K562 (cell line): Measurements from ENCODE around the gene AP5Z1. TPM values are rescaled to one million over a fixed set of nuclear protein-coding genes. Genes with fewer than 3 reads are reported as not detected.

Experiments used
- ATAC-seq: fragments of 200-7000 bp; cut with Tn5 transposase; 3 replicates; pipeline ENCODE4 v1.9.1; 2020; ENCODE audit warnings: moderate library complexity
- BruUV-seq: library from RNA; stranded (reverse); fragments of 400-500 nt; replicated peaks from 2 replicates; lab custom pipeline; 2021; lab: Mats Ljungman, UMichigan
- CTCF ChIA-PET: fragments of 300-600 bp; formaldehyde crosslinking; extraction: SDS; loops from one replicate; lab custom pipeline; 2021; ENCODE audit warnings: low intra/inter-chr PET ratio; lab: Yijun Ruan, JAX
- POLR2A ChIA-PET: fragments of 300-600, 350-650 bp; sonication (Branson Sonifier 250); formaldehyde crosslinking; extraction: SDS; loops from one replicate; lab custom pipeline; 2021; ENCODE audit warnings: antibody characterized with exemption, inconsistent platforms; lab: Yijun Ruan, JAX
- DNase-seq, 4 experiments: peaks; one replicate each; pipeline versions ENCODE4 v3.0.0 to v3.0.0-alpha.2; 2011 to 2018; ENCODE audit warnings: low spot score in 3 of 4, mixed read lengths in 3 of 4; ENCODE audit errors: extremely low read depth in 1 of 4
- FAIRE-seq: peaks from 2 replicates; lab custom pipeline; 2011; peaks lifted over from hg19 to GRCh38; lab: Jason Lieb, UNC
- H2AFZ ChIP-seq: 2 replicates; pipeline ENCODE4 v1.6.0; 2011; ENCODE audit warnings: low read depth, low read length, control low read depth, inconsistent platforms
- H3K27ac ChIP-seq: fragments of 200-600 bp; 3 replicates; pipeline ENCODE4 v1.8.0; 2011; ENCODE audit warnings: low read depth, mild to moderate bottlenecking, control low read depth, inconsistent platforms, low read length, moderate library complexity, mixed read lengths; ENCODE audit errors: extremely low read depth
- H3K27me3 ChIP-seq, 2 experiments: fragments of 300-600 bp in 1 of 2; 2 replicates in 1 of 2; 3 replicates in 1 of 2; pipeline versions ENCODE4 v1.6.0 to v1.8.0; 2011; ENCODE audit warnings: inconsistent platforms in 2 of 2, low read length in 2 of 2, mild to moderate bottlenecking in 1 of 2, mixed read lengths in 1 of 2, moderate library complexity in 1 of 2; ENCODE audit not compliant: control insufficient read depth in 2 of 2, insufficient read depth in 2 of 2
- H3K36me3 ChIP-seq: fragments of 300-600 bp; 3 replicates; pipeline ENCODE4 v1.8.0; 2011; ENCODE audit warnings: mild to moderate bottlenecking, low read length, inconsistent platforms; ENCODE audit not compliant: control insufficient read depth, insufficient read depth
- H3K4me1 ChIP-seq, 2 experiments: fragments of 200-600 bp in 1 of 2; replicated peaks in 1 of 2; 2 replicates in 1 of 2; 3 replicates in 1 of 2; pipeline versions ENCODE4 v1.5.1 to v1.8.0; 2011; ENCODE audit warnings: inconsistent platforms in 2 of 2, low read length in 2 of 2, mild to moderate bottlenecking in 1 of 2, mixed read lengths in 1 of 2, moderate library complexity in 1 of 2; ENCODE audit not compliant: control insufficient read depth in 2 of 2, insufficient read depth in 2 of 2
- H3K4me2 ChIP-seq: 2 replicates; pipeline ENCODE4 v1.6.1; 2011; ENCODE audit warnings: low read length, control low read depth, inconsistent platforms, mixed read lengths; ENCODE audit not compliant: insufficient read depth
- H3K4me3 ChIP-seq: fragments of 200-600 bp; sonication (generic), shearing (Covaris generic); 2 replicates; pipeline ENCODE4 v1.5.1; 2016; ENCODE audit warnings: control low read depth, inconsistent platforms
- H3K79me2 ChIP-seq: fragments of 200-600 bp; 3 replicates; pipeline ENCODE4 v1.8.0; 2011; ENCODE audit warnings: low read length, inconsistent platforms; ENCODE audit not compliant: control insufficient read depth, insufficient read depth
- H3K9ac ChIP-seq, 2 experiments: 2 replicates each; pipeline versions ENCODE4 v1.6.0 to v1.6.1; 2011; ENCODE audit warnings: low read depth in 2 of 2, low read length in 2 of 2, control low read depth in 1 of 2, inconsistent platforms in 1 of 2, mild to moderate bottlenecking in 1 of 2, mixed read lengths in 1 of 2; ENCODE audit not compliant: insufficient read depth in 1 of 2
- H3K9me1 ChIP-seq: one replicate; pipeline ENCODE4 v1.6.0; 2011; ENCODE audit warnings: inconsistent platforms, mild to moderate bottlenecking, low read length, moderate library complexity; ENCODE audit not compliant: control insufficient read depth, insufficient read depth
- H3K9me3 ChIP-seq: replicated peaks from 2 replicates; pipeline ENCODE4 v1.5.1; 2011; ENCODE audit warnings: low read depth, low read length, inconsistent platforms; ENCODE audit not compliant: control insufficient read depth, insufficient read depth
- H4K20me1 ChIP-seq: replicated peaks from 2 replicates; pipeline ENCODE4 v1.6.1; 2011; ENCODE audit warnings: low read length, inconsistent platforms, mixed read lengths; ENCODE audit not compliant: control insufficient read depth, insufficient read depth
- ARID4B ChIP-seq: sonication (generic); formaldehyde crosslinking; IDR thresholded peaks from 2 replicates; pipeline ENCODE4 v1.8.0; 2022; ENCODE audit warnings: mild to moderate bottlenecking, missing genetic modification reagents
- BRD9 ChIP-seq: fragments of 450-650 bp; IDR thresholded peaks from 2 replicates; pipeline ENCODE4 v1.6.1; 2018; ENCODE audit warnings: low read depth; ENCODE audit not compliant: partially characterized antibody
- EP400 ChIP-seq: fragments of 450-650 bp; IDR thresholded peaks from 2 replicates; pipeline ENCODE4 v1.6.1; 2017; ENCODE audit warnings: antibody characterized with exemption, mild to moderate bottlenecking, moderate library complexity
- HMGN3 ChIP-seq: IDR thresholded peaks from 2 replicates; pipeline ENCODE4 v1.6.1; 2011; ENCODE audit warnings: borderline replicate concordance, low read depth, mild to moderate bottlenecking, mixed read lengths, low read length; ENCODE audit not compliant: insufficient read length; ENCODE audit errors: extremely low read depth
- NR2C2 ChIP-seq, 2 experiments: fragments of 200-800 bp in 1 of 2; sonication (Bioruptor generic) in 1 of 2; sonication (generic) in 1 of 2; formaldehyde crosslinking in 1 of 2; IDR thresholded peaks; 2 replicates each; pipeline versions ENCODE4 v1.6.1 to v1.8.0; 2016 to 2022; ENCODE audit warnings: mild to moderate bottlenecking in 1 of 2, missing compliant biosample characterization in 1 of 2, missing genetic modification characterization in 1 of 2, missing genetic modification reagents in 1 of 2
- SRSF1 ChIP-seq: fragments of 200-400 bp; formaldehyde crosslinking; IDR thresholded peaks from 2 replicates; pipeline ENCODE4 v1.6.1; 2017; ENCODE audit warnings: mild to moderate bottlenecking, low read depth, low read length, moderate library complexity
- SRSF3 ChIP-seq: fragments of 200-400 bp; formaldehyde crosslinking; IDR thresholded peaks from 2 replicates; pipeline ENCODE4 v1.6.1; 2016; ENCODE audit warnings: mild to moderate bottlenecking, low read length, moderate library complexity; ENCODE audit not compliant: insufficient read depth
- TAF7 ChIP-seq: fragments of 450-650 bp; IDR thresholded peaks from 2 replicates; pipeline ENCODE4 v1.6.1; 2016; ENCODE audit warnings: missing genetic modification characterization, missing compliant biosample characterization
- TCF3 ChIP-seq: sonication (generic); formaldehyde crosslinking; IDR thresholded peaks from 2 replicates; pipeline ENCODE4 v1.4.0; 2020; ENCODE audit warnings: mild to moderate bottlenecking, missing genetic modification reagents
- TRIM25 ChIP-seq: fragments of 450-650 bp; IDR thresholded peaks from 2 replicates; pipeline ENCODE4 v1.7.0; 2016; ENCODE audit warnings: borderline replicate concordance
- ZNF512 ChIP-seq: IDR thresholded peaks from 2 replicates; pipeline ENCODE4 v1.6.1; 2016; ENCODE audit warnings: missing genetic modification characterization, missing compliant biosample characterization
- ZNF551 ChIP-seq: fragments of 250-450 bp; sonication (Bioruptor Pico); IDR thresholded peaks from 2 replicates; pipeline ENCODE4 v1.5.0; 2021; ENCODE audit warnings: mild to moderate bottlenecking, moderate library complexity
- ZNF655 ChIP-seq: fragments of 250-450 bp; sonication (Bioruptor Pico); IDR thresholded peaks from 2 replicates; pipeline ENCODE4 v1.5.0; 2021
- WGBS: fragments of 100-300 bp; shearing (Covaris generic); methylation state at CpG from one replicate; pipeline ENCODE4 v1.1.6; 2016; ENCODE audit warnings: low coverage, mixed read lengths; ENCODE audit not compliant: insufficient coverage; ENCODE audit errors: missing lambda C conversion rate; 5-methylcytosine and 5-hydroxymethylcytosine counted together
- in situ Hi-C: fragments of 300-500 bp; cut with MboI; formaldehyde crosslinking; loops from 4 replicates; pipeline ENCODE4 v1.15.0; 2018; ENCODE audit warnings: inconsistent platforms, mixed read lengths
- intact Hi-C: fragments of 100-400 bp; cut with micrococcal nuclease; formaldehyde crosslinking; loops from 2 replicates; pipeline ENCODE4 v1.14.2; 2022
- polyA plus RNA-seq, 8 experiments: library from polyadenylated mRNA; depleted of rRNA in 4 of 8; stranded (reverse) in 5 of 8; unstranded in 3 of 8; fragments of >200 nt; fragmentation: Nextera tagmentation in 2 of 8; fragmentation: Illumina TruSeq in 1 of 8; extraction: Ambion mirVana in 2 of 8; extraction: Trizol in 1 of 8; gene quantifications; 2 replicates each; pipeline versions ENCODE4 v1.2.1 to v1.2.3, GENCODE V29; 2011 to 2014; ENCODE audit warnings: inconsistent platforms in 1 of 8, missing spikeins in 1 of 8
- total RNA-seq, 7 experiments: library from RNA; depleted of rRNA in 6 of 7; stranded (reverse); fragments of >200 nt in 6 of 7; fragmentation: Illumina TruSeq in 2 of 7; extraction: Trizol in 2 of 7; gene quantifications; 2 replicates each; pipeline versions ENCODE4 v1.2.1 to v1.2.3, GENCODE V29; 2011 to 2021; ENCODE audit warnings: low replicate concordance in 1 of 7

AP5Z1 gene
- total and polyA plus RNA-seq, 9 of the 15 experiments (the other 6 are each of a cell fraction or from before 2014, with no cell fraction given) = 0.06 to 31.1 (median 6.4) TPM

- Histone ChIP-seq H3K27me3 (no peaks in the 10 kb centered on the region), H3K79me2 (no peaks in the 10 kb centered on the region; the same call in 2 of the 3 replicates), H3K9ac (peak overlapping the region in 1 of 2 experiments; percentile 69; a peak in 1 of 4 replicates), H2AFZ (no peak overlapping the region), H3K4me2 (no peak overlapping the region), H3K36me3 (no peaks in the 10 kb centered on the region), H3K4me1 (peaks cover 3 to 28% of the 10 kb centered on the region in 2 experiments; a peak in 3 of 5 replicates), H3K4me3 (no peak overlapping the region), H4K20me1 (peaks cover 5% of the 10 kb centered on the region), H3K9me3 (no peaks in the 10 kb centered on the region), H3K9me1 (no peaks in the 10 kb centered on the region), H3K27ac (no peak overlapping the region)
- intact Hi-C loops = no loop called here
- BruUV-seq = no TSS peak
- no peak for DNase-seq
- ChIA-PET POLR2A (no interaction called here), CTCF (no interaction called here)
- FAIRE-seq = no peak
- in situ Hi-C loops = no loop called here
- 71% methylated on average over 16 of the region's 17 CpGs for WGBS
- no peak for ATAC-seq
- TF ChIP-seq ARID4B (CRISPR knock-in tag) (no peak), SRSF3 (no peak), ZNF512 (tag) (no peak), TCF3 (CRISPR knock-in tag) (no peak), SRSF1 (no peak), BRD9 (no peak), ZNF655 (CRISPR knock-in tag) (no peak), TAF7 (no peak), HMGN3 (no peak), TRIM25 (no peak), NR2C2 (CRISPR knock-in tag; IDR thresholded peaks at IDR 0.05) (no peak), NR2C2 (tag; IDR thresholded peaks at IDR 0.05) (no peak), ZNF551 (CRISPR knock-in tag) (no peak), EP400 (no peak)
Measured at GRCh38 chr7:4833176-4833575, 57.8 kb downstream of the AP5Z1 start.
